LNCaP clone FGC (cell line): ENCODE measurements around the gene EVC.

ENCODE experiments used
- DNase-seq: peaks from one replicate; pipeline ENCODE4 v3.0.0-alpha.2; 2011; ENCODE audit warnings: low read depth
- H3K4me3 ChIP-seq: 2 replicates; pipeline ENCODE4 v1.5.1; 2011; ENCODE audit warnings: mild to moderate bottlenecking, low read depth, low read length, control low read depth
- CTCF ChIP-seq: IDR thresholded peaks from 2 replicates; pipeline ENCODE4 v1.5.1; 2012; ENCODE audit warnings: mild to moderate bottlenecking; ENCODE audit not compliant: control insufficient read depth, insufficient read depth; ENCODE audit errors: extremely low read depth

Gene EVC

GRCh38 chr4:5742968-5743367 is 32.0 kb downstream of the EVC start:
- H3K4me3 ChIP-seq, result no peak overlapping the region
- no peak for DNase-seq
- TF ChIP-seq CTCF, result no peak

GRCh38 chr4:5746250-5746649 is 35.2 kb downstream of the EVC start:
- H3K4me3 ChIP-seq, result no peak overlapping the region
- TF ChIP-seq CTCF, result no peak
- no peak for DNase-seq

GRCh38 chr4:5746829-5747737 is 36.1 kb downstream of the EVC start:
- no peak overlapping the region for H3K4me3 ChIP-seq
- no peak for DNase-seq
- no peak for TF ChIP-seq CTCF

- no peak for TF ChIP-seq CTCF
- DNase-seq, result no peak
- H3K4me3 ChIP-seq, result no peak overlapping the region
Observed at GRCh38 chr4:5747738-5748375, 36.9 kb downstream of the EVC start.

GRCh38 chr4:5749568-5749967 is 38.6 kb downstream of the EVC start:
- no peak for DNase-seq

More at GRCh38 chr4:5749568-5749967, 38.6 kb downstream of the EVC start:
- no peak overlapping the region for H3K4me3 ChIP-seq
- no peak for TF ChIP-seq CTCF
